HG03060 (cell line): Measurements from ENCODE around the gene SMIM26.
A peak's percentile ranks its signal among the peaks of the same experiment; 100 is the strongest.
"Not testable (repeated sequence)": the region's sequence is repeated elsewhere in the genome, so short reads cannot be mapped to it uniquely, and the experiment has no call there.

Source experiments
- ATAC-seq: cut with Tn5 transposase; IDR thresholded peaks from one replicate; pipeline ENCODE4 v1.9.1; 2021; ENCODE audit warnings: low read depth, moderate number of reproducible peaks; ENCODE audit not compliant: unreplicated experiment

SMIM26 gene, protein sequence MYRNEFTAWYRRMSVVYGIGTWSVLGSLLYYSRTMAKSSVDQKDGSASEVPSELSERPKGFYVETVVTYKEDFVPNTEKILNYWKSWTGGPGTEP

DNA sequence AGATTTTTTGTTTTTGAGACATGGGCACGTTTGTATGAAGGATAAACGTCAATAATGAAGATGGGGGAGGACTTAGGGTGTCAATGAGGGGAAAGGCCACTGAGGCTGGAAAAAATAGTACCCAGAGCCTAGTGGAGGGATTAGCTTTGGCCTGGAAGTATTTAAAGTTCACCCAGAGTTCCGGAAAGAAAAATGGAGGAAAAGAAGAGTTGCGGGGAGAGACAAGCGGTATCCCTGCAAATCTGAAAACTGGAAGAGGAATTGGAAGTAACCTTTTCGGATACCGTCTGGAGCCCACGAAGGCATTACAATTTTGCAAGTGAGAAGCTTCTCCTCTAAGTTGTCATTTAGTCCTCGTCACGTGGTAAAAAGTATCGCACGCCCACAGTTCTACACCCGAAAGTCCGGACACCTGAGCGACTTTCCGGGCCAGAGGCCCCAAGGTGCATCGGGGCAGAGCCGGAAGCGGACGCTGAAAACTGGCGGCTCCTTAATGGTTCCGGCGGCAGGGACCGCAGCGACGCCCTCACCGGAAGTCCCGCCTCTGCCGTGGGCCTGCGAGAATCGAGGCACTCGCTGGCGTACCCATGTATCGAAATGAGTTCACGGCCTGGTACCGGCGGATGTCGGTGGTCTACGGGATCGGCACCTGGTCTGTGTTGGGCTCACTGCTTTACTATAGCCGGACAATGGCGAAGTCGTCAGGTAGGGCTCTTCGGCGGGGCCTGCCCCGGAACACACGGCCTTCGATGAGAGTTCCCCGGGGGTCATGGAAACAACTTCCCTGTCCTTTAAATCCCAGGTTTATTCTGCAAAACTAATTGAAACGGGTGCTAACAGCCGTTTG, at the start of gene SMIM26:
TSS of gene SMIM26 (plus strand) at position 541 of the 847 bp plus-strand sequence. CDS start at position 588, 47 bp downstream.
- ATAC-seq = peak; percentile 94

DNA sequence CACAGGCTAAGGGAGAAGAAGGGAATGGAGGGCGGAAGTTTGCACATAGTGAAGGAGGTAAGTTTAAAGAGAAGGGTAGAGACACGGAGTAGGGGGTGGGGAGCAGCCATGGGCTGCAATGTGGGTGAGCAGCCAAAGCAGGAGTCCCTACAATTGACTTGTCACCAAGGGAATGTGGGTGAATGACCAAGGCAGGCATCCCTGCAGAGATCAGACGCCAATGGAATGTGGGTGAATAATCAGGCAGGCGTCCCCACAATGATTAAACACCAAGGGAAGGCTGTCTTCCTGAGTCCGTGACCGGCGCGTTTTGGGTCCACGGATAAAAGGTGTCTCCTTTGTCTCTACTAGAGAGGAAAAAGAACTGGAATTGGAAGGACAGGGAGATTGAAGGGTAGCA, 45.2 kb upstream of the SMIM26 start:
- not testable (repeated sequence) for ATAC-seq

DNA sequence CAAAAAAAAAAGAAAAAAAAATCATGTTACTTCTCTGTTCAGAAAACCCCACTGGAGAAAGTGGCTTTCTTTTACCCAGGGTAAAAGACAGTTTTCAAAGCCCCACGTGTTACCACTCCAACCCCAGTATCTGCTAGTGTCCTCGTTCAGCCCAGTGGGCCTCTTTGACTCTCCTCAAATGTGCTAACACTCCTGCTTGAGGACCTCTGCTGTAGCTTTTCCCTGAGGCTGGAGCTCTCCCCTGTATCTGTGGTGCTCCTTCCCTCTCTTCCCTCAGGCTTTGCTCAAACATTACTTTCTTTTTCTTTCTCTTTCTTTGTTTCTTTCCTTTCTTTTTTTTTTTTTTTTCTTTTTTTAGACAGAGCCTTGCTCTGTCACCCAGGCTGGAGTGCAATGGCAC, 44.2 kb upstream of the SMIM26 start:
- ATAC-seq = no peak

DNA sequence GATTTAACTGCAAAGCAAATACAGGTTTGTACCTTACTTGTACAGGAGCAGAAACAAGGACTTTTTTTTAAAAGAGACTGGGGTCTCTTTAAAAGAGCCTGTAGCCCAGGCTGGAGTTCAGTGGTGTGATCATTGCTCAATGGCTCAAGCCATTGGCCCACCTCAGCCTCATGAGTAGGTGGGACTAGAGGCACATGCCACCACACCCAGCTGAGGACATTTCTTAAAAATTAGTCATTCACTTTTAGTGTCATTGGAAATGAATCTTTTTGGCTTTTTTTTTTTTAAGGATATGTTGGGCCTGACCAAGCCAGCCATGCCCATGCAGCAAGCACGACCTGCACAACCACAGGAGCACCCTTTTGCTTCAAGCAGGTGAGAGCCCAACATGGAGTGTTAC, 42.6 kb upstream of the SMIM26 start:
- no peak for ATAC-seq

DNA sequence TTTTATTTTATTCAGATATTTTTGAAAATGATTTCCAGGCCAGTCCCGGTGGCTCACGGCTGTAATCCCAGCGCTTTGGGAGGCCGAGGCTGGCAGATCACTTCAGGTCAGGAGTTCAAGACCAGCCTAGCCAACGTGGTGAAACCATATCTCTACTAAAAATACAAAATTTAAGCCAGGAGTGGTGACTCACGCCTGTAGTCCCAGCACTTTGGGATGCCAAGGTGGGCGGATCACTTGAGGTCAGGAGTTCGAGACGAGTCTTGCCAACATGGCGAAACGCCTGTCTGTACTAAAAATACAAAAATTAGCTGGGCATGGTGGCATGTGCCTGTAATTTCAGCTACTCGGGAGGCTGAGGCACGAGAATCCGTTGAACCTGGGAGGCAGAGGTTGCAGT, 40.5 kb upstream of the SMIM26 start:
- not testable (repeated sequence) for ATAC-seq

DNA sequence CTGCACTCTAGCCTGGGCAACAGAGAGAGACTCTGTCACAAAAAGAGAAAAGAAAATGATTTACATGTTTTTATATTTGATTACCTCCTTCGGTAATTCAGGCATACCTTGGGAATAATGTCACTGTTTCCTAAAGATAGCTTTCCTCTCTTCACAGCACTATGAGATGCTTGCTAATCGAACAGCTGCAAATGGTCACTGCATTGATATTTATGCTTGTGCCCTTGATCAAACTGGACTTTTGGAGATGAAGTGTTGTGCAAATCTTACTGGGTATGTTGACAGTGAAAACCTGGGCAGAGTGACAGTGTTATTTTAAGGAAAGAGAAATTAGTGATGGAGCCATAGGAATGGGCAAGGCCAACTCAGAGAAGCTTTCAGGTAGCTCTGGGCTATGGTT, 39.9 kb upstream of the SMIM26 start:
- no peak for ATAC-seq

DNA sequence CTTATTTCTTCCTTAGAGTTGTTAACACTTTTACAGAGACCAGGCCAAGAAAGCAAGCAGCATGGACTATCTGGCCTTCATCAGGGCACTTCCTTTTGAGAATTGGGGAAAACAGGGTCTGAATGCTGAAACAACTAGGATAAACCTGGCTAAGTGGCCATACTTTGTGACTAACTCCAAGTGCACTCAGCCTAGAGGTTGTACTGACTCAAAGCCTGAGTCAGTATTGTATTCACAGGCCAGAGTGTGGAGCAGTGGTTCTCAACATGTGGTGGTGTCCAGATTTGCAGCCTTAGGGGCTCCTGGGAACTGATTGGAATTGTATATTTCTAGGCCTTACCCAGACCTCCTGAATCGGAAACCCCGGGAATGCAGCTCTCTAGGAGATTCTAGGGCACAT, 39.4 kb upstream of the SMIM26 start:
- ATAC-seq = no peak

DNA sequence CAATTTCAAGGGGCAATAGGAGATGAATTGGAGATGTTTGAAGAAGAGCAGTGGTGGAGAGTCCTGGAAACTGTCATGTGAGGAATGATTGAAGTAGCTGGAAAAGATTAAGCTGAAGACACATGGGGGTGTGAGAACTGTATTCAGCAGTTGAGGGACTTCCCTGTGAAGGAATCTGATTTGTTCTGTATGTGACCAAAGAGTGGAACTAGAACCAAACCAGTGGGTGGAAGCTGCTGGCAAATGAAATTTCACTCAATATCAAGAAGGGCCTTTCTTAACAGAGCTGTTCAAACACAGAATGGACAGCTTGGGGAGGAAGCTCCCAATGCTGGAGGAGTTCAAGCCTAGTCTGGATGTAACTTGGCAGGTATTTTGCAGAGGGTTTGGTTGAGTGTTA, 38.2 kb upstream of the SMIM26 start:
- ATAC-seq = no peak

DNA sequence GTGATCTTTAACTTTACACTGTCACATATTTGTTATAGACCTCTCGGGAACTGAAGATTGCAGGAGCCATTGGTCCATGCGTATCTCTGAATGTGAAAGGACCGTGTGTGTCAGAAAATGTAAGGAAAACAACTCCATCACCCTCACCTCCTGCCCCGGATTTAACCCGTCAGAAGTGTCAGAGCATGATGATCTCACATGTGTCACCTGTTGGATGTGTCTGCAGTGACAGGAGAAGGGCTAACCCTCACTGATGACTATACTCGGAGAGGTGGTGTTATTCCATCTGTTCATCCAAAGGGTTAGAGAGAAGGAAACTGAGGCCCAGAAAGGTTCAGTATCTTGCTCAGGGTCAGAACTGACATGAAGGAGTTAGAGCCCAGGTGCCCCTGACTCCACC, 34.6 kb upstream of the SMIM26 start:
- ATAC-seq = no peak

DNA sequence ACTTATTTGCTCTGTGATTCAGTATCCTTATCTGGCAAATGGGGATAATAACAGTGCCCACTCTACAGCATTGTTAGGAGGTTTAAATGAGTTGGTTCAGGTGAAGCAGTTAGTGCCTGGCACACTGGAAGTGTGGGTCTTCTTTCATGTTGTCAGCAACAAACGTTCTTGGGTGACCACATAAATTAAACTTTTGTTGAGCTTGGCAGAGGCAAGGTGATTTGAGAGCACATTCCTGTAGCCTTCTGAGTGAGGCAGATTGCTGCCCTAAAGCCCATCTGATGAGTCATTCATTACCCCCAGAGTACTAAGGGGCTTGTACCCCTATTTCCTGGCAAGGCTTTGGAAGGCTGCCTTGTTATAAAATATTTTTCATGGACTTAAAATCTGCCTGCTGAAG, 33.7 kb upstream of the SMIM26 start:
- no peak for ATAC-seq

DNA sequence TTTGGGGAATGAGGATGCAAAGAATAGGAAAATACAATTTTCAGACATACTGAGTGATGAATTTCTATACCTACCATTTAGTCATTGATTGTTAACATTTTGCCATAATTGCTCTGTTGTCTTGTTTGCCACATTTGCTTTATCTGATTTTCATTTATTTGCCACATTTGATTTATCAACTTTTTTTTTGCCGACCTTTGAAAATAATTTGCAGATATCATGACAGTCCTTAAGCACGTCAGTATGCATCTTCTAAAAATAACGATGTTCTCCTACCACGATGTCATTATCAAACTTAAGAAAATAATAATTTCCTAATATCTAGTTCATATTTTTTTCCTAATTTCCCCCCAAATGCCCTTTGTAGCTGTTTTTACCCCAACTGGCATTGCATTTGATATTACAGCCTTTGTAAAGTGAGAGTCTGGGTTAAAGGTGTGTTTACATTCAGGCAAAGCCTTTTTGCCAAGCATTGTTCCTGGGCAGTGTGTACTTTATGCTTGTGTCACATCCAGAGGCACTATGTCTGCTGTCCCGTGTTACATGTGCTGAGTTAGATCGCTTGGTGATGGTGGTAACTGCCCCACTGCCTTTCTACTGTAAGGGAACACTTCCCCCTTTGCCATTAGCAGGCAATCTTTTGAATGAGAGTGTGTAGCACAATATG, 33.1 kb upstream of the SMIM26 start:
- no peak for ATAC-seq

DNA sequence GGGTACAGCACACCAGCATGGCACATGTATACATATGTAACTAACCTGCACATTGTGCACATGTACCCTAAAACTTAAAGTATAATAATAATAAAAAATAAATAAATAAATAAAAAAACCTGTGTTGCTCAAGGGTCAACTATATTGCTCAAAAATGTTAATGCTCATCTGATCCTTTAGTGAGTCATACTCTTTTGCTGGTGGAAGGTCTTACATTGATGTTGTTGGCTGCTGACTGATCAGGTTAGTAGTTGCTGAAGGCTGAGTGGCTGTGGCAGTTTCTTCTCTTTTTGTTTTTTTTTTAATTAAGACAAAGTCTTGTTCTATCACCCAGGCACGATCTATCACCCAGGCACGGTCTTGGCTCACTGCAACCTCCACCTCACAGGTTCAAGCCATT, 29.6 kb upstream of the SMIM26 start:
- no peak for ATAC-seq

DNA sequence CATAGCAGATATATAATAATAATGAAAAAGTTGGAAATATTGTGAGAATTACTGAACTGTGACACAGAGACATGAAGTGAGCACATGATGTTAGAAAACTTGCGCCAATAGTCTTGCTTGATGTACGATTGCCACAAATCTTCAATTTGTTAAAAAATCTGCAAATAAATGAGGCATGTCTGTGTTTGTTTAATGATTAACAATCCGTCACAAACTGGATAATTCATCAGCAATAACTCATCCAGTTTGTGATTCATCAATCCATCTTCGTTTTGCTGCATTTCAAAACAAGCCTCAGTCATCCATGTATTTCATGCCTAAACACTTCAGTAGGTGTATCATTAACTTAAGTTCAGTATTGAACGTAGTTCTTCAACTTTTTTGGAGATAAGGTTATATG, 25.5 kb upstream of the SMIM26 start:
- no peak for ATAC-seq

DNA sequence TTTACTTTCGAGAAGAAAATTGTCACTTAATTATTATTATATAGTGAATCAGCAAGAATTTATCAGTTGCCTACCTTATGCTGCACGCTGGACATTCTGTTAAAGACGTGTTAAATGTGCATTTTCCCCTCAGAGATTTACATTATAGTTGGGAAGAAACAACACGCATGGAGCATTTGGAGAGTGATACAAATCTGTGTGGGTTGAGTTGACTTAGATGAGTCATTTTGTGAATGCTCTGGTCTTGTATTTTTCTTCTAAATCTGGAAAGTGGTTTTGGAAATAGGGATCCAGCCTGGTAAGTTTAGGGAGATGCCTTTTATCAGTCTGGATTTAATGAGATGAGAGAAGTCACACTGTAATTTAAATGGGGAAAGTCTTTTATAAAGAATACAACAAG, 24.0 kb upstream of the SMIM26 start:
- no peak for ATAC-seq

DNA sequence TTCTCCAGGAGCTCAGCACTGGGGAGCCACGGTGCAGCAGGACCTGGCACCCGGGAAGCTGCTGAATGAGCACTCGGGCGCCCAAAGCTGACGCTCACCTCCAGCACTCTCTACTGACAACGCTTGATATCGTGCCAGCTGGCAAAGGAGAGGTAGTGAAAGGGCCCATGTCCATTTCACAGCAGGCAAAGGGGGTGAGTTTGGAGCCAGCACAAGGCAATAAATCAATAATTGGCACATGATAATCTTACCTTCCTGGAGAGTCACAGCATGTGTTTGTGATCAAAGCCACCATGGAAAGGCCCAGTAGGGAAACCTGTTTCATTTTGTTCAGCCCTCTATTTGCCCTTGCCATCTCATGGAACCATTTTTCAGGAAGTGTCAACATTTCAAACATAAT, 23.3 kb upstream of the SMIM26 start:
- no peak for ATAC-seq

DNA sequence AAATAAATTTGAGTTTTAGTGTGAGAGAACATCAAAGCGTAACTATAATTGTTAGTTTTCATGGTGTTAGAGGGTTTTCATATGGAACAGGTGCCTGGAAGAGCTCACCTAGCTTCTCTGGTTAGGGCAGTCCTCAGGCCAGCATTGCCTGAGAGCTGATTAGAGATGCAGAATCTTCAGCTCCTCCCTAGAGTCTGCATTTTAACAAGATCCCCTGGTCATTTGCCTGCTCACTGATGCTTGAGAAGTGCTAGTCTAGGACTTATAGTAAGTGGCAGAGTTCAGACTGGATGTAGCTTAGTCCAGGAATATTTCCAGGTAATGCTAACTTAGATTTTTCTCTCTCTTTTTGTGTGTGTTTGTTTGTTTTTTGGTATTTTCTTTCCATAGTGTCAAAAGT, 21.7 kb upstream of the SMIM26 start:
- no peak for ATAC-seq

DNA sequence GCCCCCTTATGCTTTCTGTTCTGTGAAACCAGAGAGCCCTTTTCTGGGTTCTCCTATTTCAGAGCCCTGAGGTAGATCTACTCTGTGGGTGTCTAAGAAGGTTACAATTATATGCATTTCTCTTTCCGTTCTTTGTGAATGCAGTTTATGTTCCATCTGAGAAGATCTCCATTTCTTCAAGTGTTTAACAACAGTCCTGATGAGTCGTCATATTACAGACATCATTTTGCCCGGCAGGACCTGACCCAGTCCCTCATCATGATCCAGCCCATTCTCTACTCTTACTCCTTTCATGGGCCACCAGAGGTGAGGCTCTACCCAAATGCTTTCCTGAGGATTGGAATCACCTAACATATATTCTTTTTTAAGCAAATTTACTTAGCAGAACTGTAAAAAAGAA, 18.8 kb upstream of the SMIM26 start:
- no peak for ATAC-seq

DNA sequence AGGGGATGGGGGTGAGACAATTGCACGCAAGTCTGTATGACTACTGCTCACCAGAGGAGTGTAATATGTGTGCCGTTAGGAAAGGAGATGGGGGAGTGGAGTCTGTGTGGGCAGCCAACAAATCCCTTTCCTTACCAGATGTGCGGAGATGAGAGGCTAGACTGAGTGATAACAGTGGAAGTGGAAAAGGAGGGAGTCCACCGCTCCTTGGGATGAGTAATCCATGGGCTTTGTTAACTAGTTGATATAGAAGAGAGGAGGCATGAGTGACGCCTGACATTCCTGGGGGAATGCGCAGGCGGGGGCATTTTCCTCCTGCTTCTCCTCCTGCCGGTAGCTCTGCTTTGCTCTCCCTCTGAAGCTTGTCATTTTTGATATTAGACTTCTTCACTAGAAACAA, 13.5 kb upstream of the SMIM26 start:
- ATAC-seq = no peak

DNA sequence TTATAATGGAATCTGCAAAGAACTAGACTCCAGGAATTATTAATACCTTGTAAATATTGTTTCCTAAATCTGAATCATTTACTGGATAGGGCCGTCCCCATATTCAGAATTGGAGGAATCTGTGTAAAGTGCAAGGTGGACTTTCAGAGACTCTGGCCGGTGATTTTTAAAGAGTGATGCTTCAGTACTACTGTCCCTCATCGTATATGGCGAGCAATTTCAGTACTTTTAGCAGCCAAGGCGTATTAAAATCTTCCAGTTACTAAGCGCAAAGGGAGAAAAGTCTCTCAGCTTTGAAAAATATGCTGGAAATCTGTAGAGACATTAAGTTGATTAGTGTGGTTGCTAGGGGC, 483 bp downstream of the SMIM26 start:
- ATAC-seq = no peak

DNA sequence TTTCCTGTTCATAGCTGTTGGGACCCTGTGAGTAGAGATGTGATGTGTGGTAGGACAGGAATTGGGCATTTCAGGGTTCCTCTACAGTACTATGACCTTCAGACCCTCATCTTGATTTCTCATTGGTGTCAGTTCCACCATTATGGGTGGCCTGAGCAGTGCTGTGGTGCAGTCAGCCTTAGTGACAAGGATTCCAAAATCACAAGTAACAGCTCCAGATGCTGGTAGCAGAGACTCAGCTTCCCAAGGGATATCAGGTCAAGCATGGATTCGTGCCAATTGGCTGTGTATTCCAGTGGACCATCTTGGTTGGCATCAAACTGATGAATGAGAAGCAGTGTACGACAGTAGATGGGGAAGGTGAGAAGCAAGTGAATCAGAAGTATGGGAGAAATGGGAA, 3.8 kb downstream of the SMIM26 start:
- no peak for ATAC-seq

DNA sequence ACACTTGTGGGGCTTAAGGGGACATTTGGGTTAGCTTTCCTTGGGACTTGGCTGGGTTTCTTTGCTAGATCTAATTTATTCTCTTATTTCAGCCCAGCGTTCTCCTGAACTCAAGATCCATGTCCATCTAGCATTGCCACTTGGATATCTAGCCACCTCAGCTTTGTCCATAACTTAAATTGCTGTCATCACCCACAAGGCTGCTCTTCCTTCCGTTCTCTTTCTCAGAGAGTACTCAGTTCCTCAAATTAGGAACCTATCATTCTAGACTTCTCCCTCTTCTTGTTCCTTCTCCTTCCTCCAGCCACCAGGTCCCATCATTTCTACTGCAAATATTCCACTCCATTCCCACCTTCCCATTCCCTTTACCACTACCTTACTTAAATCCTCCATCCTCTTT, 4.3 kb downstream of the SMIM26 start:
- ATAC-seq = no peak

DNA sequence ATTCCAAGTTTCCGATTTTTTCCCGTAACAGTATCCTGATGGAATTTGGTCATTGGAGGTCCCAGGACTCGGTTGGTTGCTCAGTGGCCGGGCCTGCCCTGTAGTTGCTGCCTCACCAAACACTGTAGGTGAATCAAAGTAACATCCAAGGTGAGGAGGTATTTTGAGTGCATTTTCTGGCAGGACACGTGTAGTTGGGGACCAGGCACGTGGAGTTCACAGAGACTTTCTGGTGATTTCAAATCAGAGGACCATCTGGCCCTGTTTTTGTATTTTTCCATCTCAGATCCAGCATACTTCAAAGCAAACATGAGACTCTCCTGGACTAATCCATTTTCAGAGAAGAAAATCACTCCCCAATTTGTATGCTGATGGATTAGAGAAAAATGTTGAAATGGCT, 10.7 kb downstream of the SMIM26 start:
- ATAC-seq = no peak
